Upper lobe of right lung (tissue), 1 donor: Measurements from ENCODE around the gene TYRO3. TPM values are rescaled to one million over a fixed set of nuclear protein-coding genes. Genes with fewer than 3 reads are reported as not detected.

Source experiments
- ATAC-seq: fragments of 200-7000 bp; cut with Tn5 transposase; one replicate; pipeline ENCODE4 v1.9.1; 2020; ENCODE audit warnings: mild to moderate bottlenecking, moderate library complexity
- DNase-seq: peaks from one replicate; pipeline ENCODE4 v3.0.0-alpha.2; 2020
- H3K27ac ChIP-seq: fragments of 200-600 bp; one replicate; pipeline ENCODE4 v1.8.0; 2022
- H3K27me3 ChIP-seq: fragments of 200-600 bp; one replicate; pipeline ENCODE4 v1.8.0; 2022; ENCODE audit warnings: mild to moderate bottlenecking
- H3K36me3 ChIP-seq: fragments of 200-600 bp; one replicate; pipeline ENCODE4 v1.8.0; 2022
- H3K4me1 ChIP-seq: fragments of 200-600 bp; one replicate; pipeline ENCODE4 v1.8.0; 2022
- H3K4me3 ChIP-seq: fragments of 200-600 bp; one replicate; pipeline ENCODE4 v1.8.0; 2022; ENCODE audit warnings: mild to moderate bottlenecking
- H3K9me3 ChIP-seq: fragments of 200-600 bp; one replicate; pipeline ENCODE4 v1.8.0; 2022
- CTCF ChIP-seq: fragments of 200-600 bp; IDR thresholded peaks from one replicate; pipeline ENCODE4 v1.8.0; 2022; ENCODE audit warnings: antibody characterized with exemption
- intact Hi-C: fragments of 100-400 bp; cut with DNase I; formaldehyde crosslinking; loops from one replicate; pipeline ENCODE4 v1.11.0; 2022
- long read RNA-seq: library from polyadenylated mRNA; unstranded; transcript quantifications from one replicate; pipeline ENCODE4 v2.0.0, GENCODE V29; 2021
- total RNA-seq: library from RNA; stranded (reverse); fragmentation: NEBNext Ultra II Directional; extraction: Animal tissue kit (Norgen Biotek cat#: 25700); gene quantifications from one replicate; pipeline ENCODE4 v1.2.1, GENCODE V29; 2021
- donor health status: DM: no; HTN: yes; CAD: no; lungs with severe emphysema.

TYRO3 gene
- total RNA-seq, result 22.6 TPM
- long read RNA-seq, full-length matches to known transcripts, result 36 of 45 reads
- long read RNA-seq, partial matches to known transcripts, result 4 of 45 reads
- long read RNA-seq, other reads (novel, unspliced or antisense), result 5 of 45 reads

- Histone ChIP-seq H3K27me3 (no peaks in the 10 kb centered on the region), H3K27ac (peak within 1 kb of the TSS; percentile 53), H3K36me3 (no peaks in the 10 kb centered on the region), H3K4me1 (peaks cover 48% of the 10 kb centered on the region), H3K4me3 (peak within 1 kb of the TSS; percentile 56), H3K9me3 (no peaks in the 10 kb centered on the region)
- intact Hi-C loops, result no loop called here
- no peak for TF ChIP-seq CTCF
- DNase-seq, result peak; percentile 84
- peak; percentile 69 for ATAC-seq
These were observed at the start of gene TYRO3 for GRCh38 chr15:41558400-41559238. TSS of gene TYRO3 (plus strand) at chr15:41559212. CDS start at chr15:41559258, 46 bp downstream.

GRCh38 chr15:41510728-41511127 lies 48.3 kb upstream of the TYRO3 start:
- intact Hi-C loops, result no loop called here
- Histone ChIP-seq H3K36me3 (no peaks in the 10 kb centered on the region), H3K4me3 (no peak overlapping the region), H3K4me1 (peaks cover 25% of the 10 kb centered on the region), H3K27me3 (peaks cover 40% of the 10 kb centered on the region), H3K9me3 (no peaks in the 10 kb centered on the region), H3K27ac (no peak overlapping the region)
- TF ChIP-seq CTCF, result no peak
- ATAC-seq (no peak), DNase-seq (no peak)

GRCh38 chr15:41511331-41511898 lies 47.6 kb upstream of the TYRO3 start:
- Histone ChIP-seq H3K36me3 (no peaks in the 10 kb centered on the region), H3K27me3 (peaks cover 40% of the 10 kb centered on the region), H3K9me3 (no peaks in the 10 kb centered on the region), H3K4me3 (peak overlapping the region; percentile 43), H3K4me1 (peaks cover 25% of the 10 kb centered on the region), H3K27ac (no peak overlapping the region)
- no peak for TF ChIP-seq CTCF
- DNase-seq (no peak), ATAC-seq (peak; percentile 3)
- intact Hi-C loops, result no loop called here

GRCh38 chr15:41511899-41512369 lies 47.1 kb upstream of the TYRO3 start:
- no peak for TF ChIP-seq CTCF
- no peaks in the 10 kb centered on the region for H3K9me3 ChIP-seq
- H3K27me3 ChIP-seq, result peaks cover 40% of the 10 kb centered on the region
- peaks cover 25% of the 10 kb centered on the region for H3K4me1 ChIP-seq
- H3K4me3 ChIP-seq, result peak overlapping the region; percentile 43
- intact Hi-C loops, result no loop called here
- DNase-seq, result no peak
- no peak overlapping the region for H3K27ac ChIP-seq
- no peak for ATAC-seq
- no peaks in the 10 kb centered on the region for H3K36me3 ChIP-seq

- no peak for DNase-seq
- ATAC-seq, result peak; percentile 30
- peak overlapping the region; percentile 43 for H3K4me3 ChIP-seq
- no peak overlapping the region for H3K27ac ChIP-seq
- peaks cover 5% of the 10 kb centered on the region for H3K36me3 ChIP-seq
- H3K9me3 ChIP-seq, result no peaks in the 10 kb centered on the region
- H3K27me3 ChIP-seq, result peaks cover 40% of the 10 kb centered on the region
- intact Hi-C loops, result no loop called here
- no peak for TF ChIP-seq CTCF
- H3K4me1 ChIP-seq, result peaks cover 25% of the 10 kb centered on the region
These were observed 46.5 kb upstream of the TYRO3 start for GRCh38 chr15:41512512-41512939.
